SK-N-SH treated with all-trans-retinoic acid at 6 μM for 48 hours (cell line): ENCODE data around the gene ZNF24.

Experiments
- ATAC-seq: fragments of 200-7000 bp; cut with Tn5 transposase; 3 replicates; pipeline ENCODE4 v1.9.1; 2020; ENCODE audit warnings: mild to moderate bottlenecking, moderate library complexity
- ARNTL ChIP-seq: fragments of 450-650 bp; formaldehyde crosslinking; IDR thresholded peaks from 2 replicates; pipeline ENCODE4 v1.5.0; 2020; ENCODE audit warnings: low read depth, mild to moderate bottlenecking, moderate library complexity, borderline replicate concordance
- BACH2 ChIP-seq: fragments of 250-450 bp; sonication (Bioruptor Pico); IDR thresholded peaks from 2 replicates; pipeline ENCODE4 v1.9.0; 2021; ENCODE audit warnings: mild to moderate bottlenecking, borderline replicate concordance
- CSDC2 ChIP-seq: fragments of 250-450 bp; sonication (Bioruptor Pico); IDR thresholded peaks from 2 replicates; pipeline ENCODE4 v1.5.0; 2020; ENCODE audit warnings: mild to moderate bottlenecking, moderate library complexity
- ESRRG ChIP-seq: fragments of 250-450 bp; sonication (Bioruptor Pico); IDR thresholded peaks from 2 replicates; pipeline ENCODE4 v1.6.1; 2021; ENCODE audit warnings: mild to moderate bottlenecking
- GLIS3 ChIP-seq: fragments of 250-450 bp; sonication (Bioruptor Pico); IDR thresholded peaks from 2 replicates; pipeline ENCODE4 v1.5.0; 2020; ENCODE audit warnings: mild to moderate bottlenecking, moderate library complexity
- ISL1 ChIP-seq: fragments of 250-450 bp; sonication (Bioruptor Pico); IDR thresholded peaks from 2 replicates; pipeline ENCODE4 v2.1.2; 2022; ENCODE audit warnings: mild to moderate bottlenecking, moderate library complexity
- PPARA ChIP-seq: fragments of 250-450 bp; sonication (Bioruptor Pico); IDR thresholded peaks from 2 replicates; pipeline ENCODE4 v1.5.0; 2020; ENCODE audit warnings: mild to moderate bottlenecking, borderline replicate concordance
- RARB ChIP-seq: fragments of 250-450 bp; sonication (Bioruptor Pico); IDR thresholded peaks from 2 replicates; pipeline ENCODE4 v1.8.0; 2021; ENCODE audit warnings: mild to moderate bottlenecking, moderate library complexity
- SNAI2 ChIP-seq: fragments of 250-450 bp; sonication (Bioruptor Pico); IDR thresholded peaks from 2 replicates; pipeline ENCODE4 v1.5.0; 2020; ENCODE audit warnings: mild to moderate bottlenecking, moderate library complexity
- TCF4 ChIP-seq: fragments of 250-450 bp; sonication (Bioruptor Pico); IDR thresholded peaks from 2 replicates; pipeline ENCODE4 v1.8.0; 2021; ENCODE audit warnings: mild to moderate bottlenecking, moderate library complexity, borderline replicate concordance
- TOX ChIP-seq: fragments of 250-450 bp; sonication (Bioruptor Pico); IDR thresholded peaks from 2 replicates; pipeline ENCODE4 v1.8.0; 2021; ENCODE audit warnings: mild to moderate bottlenecking, moderate library complexity, borderline replicate concordance
- ZC3H10 ChIP-seq: fragments of 250-450 bp; sonication (Bioruptor Pico); IDR thresholded peaks from 2 replicates; pipeline ENCODE4 v1.5.1; 2021; ENCODE audit warnings: mild to moderate bottlenecking, moderate library complexity
- ZFP3 ChIP-seq: fragments of 250-450 bp; sonication (Bioruptor Pico); IDR thresholded peaks from 2 replicates; pipeline ENCODE4 v1.5.0; 2020; ENCODE audit warnings: mild to moderate bottlenecking, moderate library complexity
- ZFP30 ChIP-seq: fragments of 450-650 bp; formaldehyde crosslinking; IDR thresholded peaks from 2 replicates; pipeline ENCODE4 v1.5.0; 2022; ENCODE audit warnings: mild to moderate bottlenecking, moderate library complexity
- ZNF565 ChIP-seq: fragments of 450-650 bp; formaldehyde crosslinking; conservative IDR thresholded peaks from 2 replicates; pipeline ENCODE4 v1.5.0; 2020; ENCODE audit warnings: low read depth, mild to moderate bottlenecking, moderate library complexity
- ZNF70 ChIP-seq: fragments of 450-650 bp; formaldehyde crosslinking; IDR thresholded peaks from 2 replicates; pipeline ENCODE4 v1.5.0; 2020; ENCODE audit warnings: mild to moderate bottlenecking, moderate library complexity
- ZNF8 ChIP-seq: fragments of 450-650 bp; formaldehyde crosslinking; IDR thresholded peaks from 2 replicates; pipeline ENCODE4 v1.5.0; 2020; ENCODE audit warnings: mild to moderate bottlenecking, moderate library complexity
- TF ChIP-seq, protein P1 (sequence below): fragments of 250-450 bp; sonication (Bioruptor Pico); IDR thresholded peaks from 2 replicates; pipeline ENCODE4 v1.5.0; 2020; ENCODE audit warnings: mild to moderate bottlenecking, moderate library complexity
- TF ChIP-seq, protein P2 (sequence below): fragments of 250-450 bp; sonication (Bioruptor Pico); IDR thresholded peaks from 2 replicates; pipeline ENCODE4 v1.8.0; 2020; ENCODE audit warnings: mild to moderate bottlenecking, moderate library complexity, borderline replicate concordance
- TF ChIP-seq, protein P3 (sequence below): fragments of 250-450 bp; sonication (Bioruptor Pico); IDR thresholded peaks from 2 replicates; pipeline ENCODE4 v1.5.1; 2020; ENCODE audit warnings: low read depth, mild to moderate bottlenecking, moderate library complexity
- TF ChIP-seq, protein P4 (sequence below): fragments of 250-450 bp; sonication (Bioruptor Pico); IDR thresholded peaks from 2 replicates; pipeline ENCODE4 v1.8.0; 2021; ENCODE audit warnings: low read depth, mild to moderate bottlenecking, moderate library complexity, borderline replicate concordance

Gene ZNF24

DNA sequence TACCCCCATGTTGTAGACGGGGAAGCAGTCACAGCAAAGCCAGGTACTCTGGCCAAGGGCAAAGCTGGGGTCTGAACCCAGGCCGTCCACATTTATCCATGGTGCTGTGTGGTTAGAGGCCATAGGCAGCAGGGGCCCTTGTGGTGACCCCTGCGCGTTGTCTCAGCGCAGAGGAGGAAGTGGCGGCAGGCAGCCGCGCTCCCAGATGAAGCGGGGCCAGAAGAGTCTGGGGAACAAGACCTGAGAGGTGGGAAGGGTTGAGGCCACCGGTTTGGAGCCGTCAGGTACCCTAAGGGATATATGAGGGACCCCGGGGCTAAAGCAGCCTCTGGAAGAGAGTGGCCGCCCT, 32.1 kb upstream of the ZNF24 start:
- ATAC-seq, result peak; percentile 25

DNA sequence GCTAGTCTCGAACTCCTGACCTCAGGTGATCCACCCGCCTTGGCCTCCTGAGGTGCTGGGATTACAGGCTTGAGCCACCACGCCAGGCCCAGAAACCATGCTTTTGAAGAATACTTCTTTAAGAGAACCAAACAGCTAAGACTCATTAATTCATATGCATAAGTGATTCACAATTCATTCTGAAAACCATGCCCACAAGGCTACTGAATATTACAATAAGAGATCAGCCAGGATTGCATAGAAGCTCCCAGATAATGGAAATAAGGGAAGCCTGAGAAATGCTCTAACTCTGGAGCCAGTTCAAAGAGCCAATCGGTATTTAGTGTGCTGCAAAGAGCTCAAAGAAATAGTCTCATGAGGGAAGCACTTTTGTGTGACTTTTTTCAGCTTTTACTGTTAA, 30.5 kb upstream of the ZNF24 start:
- no peak for TF ChIP-seq ZNF565 (CRISPR knock-in tag)
- TF ChIP-seq, protein P1, sequence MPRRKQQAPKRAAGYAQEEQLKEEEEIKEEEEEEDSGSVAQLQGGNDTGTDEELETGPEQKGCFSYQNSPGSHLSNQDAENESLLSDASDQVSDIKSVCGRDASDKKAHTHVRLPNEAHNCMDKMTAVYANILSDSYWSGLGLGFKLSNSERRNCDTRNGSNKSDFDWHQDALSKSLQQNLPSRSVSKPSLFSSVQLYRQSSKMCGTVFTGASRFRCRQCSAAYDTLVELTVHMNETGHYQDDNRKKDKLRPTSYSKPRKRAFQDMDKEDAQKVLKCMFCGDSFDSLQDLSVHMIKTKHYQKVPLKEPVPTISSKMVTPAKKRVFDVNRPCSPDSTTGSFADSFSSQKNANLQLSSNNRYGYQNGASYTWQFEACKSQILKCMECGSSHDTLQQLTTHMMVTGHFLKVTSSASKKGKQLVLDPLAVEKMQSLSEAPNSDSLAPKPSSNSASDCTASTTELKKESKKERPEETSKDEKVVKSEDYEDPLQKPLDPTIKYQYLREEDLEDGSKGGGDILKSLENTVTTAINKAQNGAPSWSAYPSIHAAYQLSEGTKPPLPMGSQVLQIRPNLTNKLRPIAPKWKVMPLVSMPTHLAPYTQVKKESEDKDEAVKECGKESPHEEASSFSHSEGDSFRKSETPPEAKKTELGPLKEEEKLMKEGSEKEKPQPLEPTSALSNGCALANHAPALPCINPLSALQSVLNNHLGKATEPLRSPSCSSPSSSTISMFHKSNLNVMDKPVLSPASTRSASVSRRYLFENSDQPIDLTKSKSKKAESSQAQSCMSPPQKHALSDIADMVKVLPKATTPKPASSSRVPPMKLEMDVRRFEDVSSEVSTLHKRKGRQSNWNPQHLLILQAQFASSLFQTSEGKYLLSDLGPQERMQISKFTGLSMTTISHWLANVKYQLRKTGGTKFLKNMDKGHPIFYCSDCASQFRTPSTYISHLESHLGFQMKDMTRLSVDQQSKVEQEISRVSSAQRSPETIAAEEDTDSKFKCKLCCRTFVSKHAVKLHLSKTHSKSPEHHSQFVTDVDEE (CRISPR knock-in tag), result no peak
- TF ChIP-seq, protein P2, sequence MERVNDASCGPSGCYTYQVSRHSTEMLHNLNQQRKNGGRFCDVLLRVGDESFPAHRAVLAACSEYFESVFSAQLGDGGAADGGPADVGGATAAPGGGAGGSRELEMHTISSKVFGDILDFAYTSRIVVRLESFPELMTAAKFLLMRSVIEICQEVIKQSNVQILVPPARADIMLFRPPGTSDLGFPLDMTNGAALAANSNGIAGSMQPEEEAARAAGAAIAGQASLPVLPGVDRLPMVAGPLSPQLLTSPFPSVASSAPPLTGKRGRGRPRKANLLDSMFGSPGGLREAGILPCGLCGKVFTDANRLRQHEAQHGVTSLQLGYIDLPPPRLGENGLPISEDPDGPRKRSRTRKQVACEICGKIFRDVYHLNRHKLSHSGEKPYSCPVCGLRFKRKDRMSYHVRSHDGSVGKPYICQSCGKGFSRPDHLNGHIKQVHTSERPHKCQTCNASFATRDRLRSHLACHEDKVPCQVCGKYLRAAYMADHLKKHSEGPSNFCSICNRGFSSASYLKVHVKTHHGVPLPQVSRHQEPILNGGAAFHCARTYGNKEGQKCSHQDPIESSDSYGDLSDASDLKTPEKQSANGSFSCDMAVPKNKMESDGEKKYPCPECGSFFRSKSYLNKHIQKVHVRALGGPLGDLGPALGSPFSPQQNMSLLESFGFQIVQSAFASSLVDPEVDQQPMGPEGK, result no peak
- TF ChIP-seq ESRRG, result no peak
- TF ChIP-seq, protein P3, sequence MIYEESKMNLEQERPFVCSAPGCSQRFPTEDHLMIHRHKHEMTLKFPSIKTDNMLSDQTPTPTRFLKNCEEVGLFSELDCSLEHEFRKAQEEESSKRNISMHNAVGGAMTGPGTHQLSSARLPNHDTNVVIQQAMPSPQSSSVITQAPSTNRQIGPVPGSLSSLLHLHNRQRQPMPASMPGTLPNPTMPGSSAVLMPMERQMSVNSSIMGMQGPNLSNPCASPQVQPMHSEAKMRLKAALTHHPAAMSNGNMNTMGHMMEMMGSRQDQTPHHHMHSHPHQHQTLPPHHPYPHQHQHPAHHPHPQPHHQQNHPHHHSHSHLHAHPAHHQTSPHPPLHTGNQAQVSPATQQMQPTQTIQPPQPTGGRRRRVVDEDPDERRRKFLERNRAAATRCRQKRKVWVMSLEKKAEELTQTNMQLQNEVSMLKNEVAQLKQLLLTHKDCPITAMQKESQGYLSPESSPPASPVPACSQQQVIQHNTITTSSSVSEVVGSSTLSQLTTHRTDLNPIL, result no peak
- TF ChIP-seq TOX (CRISPR knock-in tag), result no peak
- no peak for TF ChIP-seq SNAI2
- TF ChIP-seq ZFP3 (CRISPR knock-in tag), result no peak
- TF ChIP-seq GLIS3 (CRISPR knock-in tag), result no peak
- TF ChIP-seq CSDC2 (CRISPR knock-in tag), result no peak
- no peak for TF ChIP-seq PPARA (CRISPR knock-in tag)
- TF ChIP-seq BACH2 (CRISPR knock-in tag), result no peak
- TF ChIP-seq, protein P4, sequence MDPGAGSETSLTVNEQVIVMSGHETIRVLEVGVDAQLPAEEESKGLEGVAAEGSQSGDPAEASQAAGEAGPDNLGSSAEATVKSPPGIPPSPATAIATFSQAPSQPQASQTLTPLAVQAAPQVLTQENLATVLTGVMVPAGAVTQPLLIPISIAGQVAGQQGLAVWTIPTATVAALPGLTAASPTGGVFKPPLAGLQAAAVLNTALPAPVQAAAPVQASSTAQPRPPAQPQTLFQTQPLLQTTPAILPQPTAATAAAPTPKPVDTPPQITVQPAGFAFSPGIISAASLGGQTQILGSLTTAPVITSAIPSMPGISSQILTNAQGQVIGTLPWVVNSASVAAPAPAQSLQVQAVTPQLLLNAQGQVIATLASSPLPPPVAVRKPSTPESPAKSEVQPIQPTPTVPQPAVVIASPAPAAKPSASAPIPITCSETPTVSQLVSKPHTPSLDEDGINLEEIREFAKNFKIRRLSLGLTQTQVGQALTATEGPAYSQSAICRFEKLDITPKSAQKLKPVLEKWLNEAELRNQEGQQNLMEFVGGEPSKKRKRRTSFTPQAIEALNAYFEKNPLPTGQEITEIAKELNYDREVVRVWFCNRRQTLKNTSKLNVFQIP, result no peak
- no peak for TF ChIP-seq ZFP30
- TF ChIP-seq ZNF8 (CRISPR knock-in tag), result no peak
- no peak for TF ChIP-seq ZC3H10 (CRISPR knock-in tag)
- TF ChIP-seq ZNF70 (CRISPR knock-in tag), result no peak
- TF ChIP-seq ISL1 (CRISPR knock-in tag), result no peak
- no peak for TF ChIP-seq RARB (CRISPR knock-in tag)
- no peak for TF ChIP-seq TCF4
- ATAC-seq, result no peak

More for the DNA sequence above, 32.1 kb upstream of the ZNF24 start:
- TF ChIP-seq TCF4, result no peak
- no peak for TF ChIP-seq CSDC2 (CRISPR knock-in tag)
- no peak for TF ChIP-seq ZNF70 (CRISPR knock-in tag)
- TF ChIP-seq ESRRG, result no peak
- TF ChIP-seq ZFP30, result no peak
- no peak for TF ChIP-seq TOX (CRISPR knock-in tag)
- TF ChIP-seq, protein P4, result no peak
- no peak for TF ChIP-seq ARNTL (CRISPR knock-in tag)
- TF ChIP-seq, protein P2, result no peak
- TF ChIP-seq ZC3H10 (CRISPR knock-in tag), result no peak
